Esophagus squamous epithelium (tissue), 4 donors: Measurements from ENCODE around the gene SARS2.

Source experiments
- CTCF ChIP-seq, 6 experiments: fragments of 450-650 bp in 4 of 6; fragments of 200-600 bp in 2 of 6; sonication (generic) in 2 of 6; IDR thresholded peaks; one replicate each; pipeline ENCODE4 v1.5.1; 2016 to 2019; ENCODE audit warnings: antibody characterized with exemption in 6 of 6, mild to moderate bottlenecking in 4 of 6, moderate library complexity in 4 of 6
- POLR2A ChIP-seq, 4 donors: fragments of 450-650 bp; IDR thresholded peaks; one replicate each; pipeline ENCODE4 v1.6.1; 2017; ENCODE audit warnings: antibody characterized with exemption in 4 of 4, mild to moderate bottlenecking in 4 of 4, moderate library complexity in 3 of 4

GRCh38 chr19:38945562-38946228 lies 15.1 kb upstream of the SARS2 start:
- TF ChIP-seq CTCF (IDR thresholded peaks at IDR 0.05) (no peak), POLR2A (IDR thresholded peaks at IDR 0.05) (no peak)
